GM13976 (cell line): ENCODE measurements around the gene NEIL3.

Experiments
- DNase-seq: peaks from one replicate; pipeline ENCODE4 v3.0.0; 2012; ENCODE audit warnings: low spot score
- CTCF ChIP-seq: IDR thresholded peaks from 2 replicates; pipeline ENCODE4 v1.5.1; 2012; ENCODE audit warnings: borderline replicate concordance, mild to moderate bottlenecking; ENCODE audit not compliant: insufficient read depth; ENCODE audit errors: extremely low read depth, missing control alignments, control extremely low read depth
- in situ Hi-C: fragments of 300-500 bp; cut with MboI; formaldehyde crosslinking; loops from one replicate; pipeline ENCODE4 v1.12.0; 2022; ENCODE audit warnings: low sequenced_read_pairs, mixed read lengths, inconsistent platforms; ENCODE audit not compliant: unreplicated experiment

The NEIL3 gene

DNA sequence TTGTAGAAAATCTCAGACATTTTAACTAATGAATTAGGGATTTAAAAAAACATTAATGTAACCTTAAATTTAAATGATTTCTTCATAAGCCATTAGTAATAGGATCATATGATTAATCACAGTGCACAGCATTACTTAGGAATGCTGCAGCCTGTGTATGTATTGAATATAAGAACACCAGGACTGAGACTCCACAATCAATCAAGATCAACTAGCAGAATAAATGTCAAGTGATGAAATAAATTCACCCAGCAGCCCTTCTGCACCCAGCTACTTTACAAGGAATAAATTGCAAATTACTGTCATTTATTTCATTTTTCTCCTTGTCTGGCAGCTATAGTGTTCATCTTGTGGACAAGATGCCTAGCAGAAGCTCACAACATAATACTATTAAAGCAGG is 46.5 kb downstream of the NEIL3 start:
- DNase-seq: no peak
- in situ Hi-C loops: no loop called here
- no peak for TF ChIP-seq CTCF

GRCh38 chr4:177356921-177357320 is 47.2 kb downstream of the NEIL3 start:
- in situ Hi-C loops: no loop called here
- no peak for TF ChIP-seq CTCF
- DNase-seq: no peak

DNA sequence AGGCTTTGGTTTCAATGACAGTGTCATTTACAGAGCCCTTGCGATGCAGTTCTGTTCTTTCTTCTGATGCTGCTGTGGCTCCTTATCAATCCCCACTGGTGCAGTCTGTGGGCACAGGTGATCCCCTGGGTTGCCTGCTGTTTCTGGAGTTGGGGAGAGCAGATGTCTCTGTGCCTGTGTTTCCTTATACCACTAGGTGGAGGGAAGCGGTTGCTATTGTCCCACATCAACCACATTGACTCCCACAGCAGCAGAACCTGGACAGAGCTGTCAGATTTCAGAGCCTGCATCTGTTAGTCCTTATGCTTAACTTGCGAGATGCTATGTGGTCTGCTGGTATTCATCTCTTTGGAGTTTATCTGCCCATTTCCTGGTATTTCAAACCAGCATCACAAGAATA is 57.7 kb downstream of the NEIL3 start:
- DNase-seq: no peak
- in situ Hi-C loops: no loop called here
- TF ChIP-seq CTCF: no peak

GRCh38 chr4:177369372-177369771 is 59.7 kb downstream of the NEIL3 start:
- no peak for DNase-seq
- in situ Hi-C loops: no loop called here

GRCh38 chr4:177371461-177371860 is 61.8 kb downstream of the NEIL3 start:
- TF ChIP-seq CTCF: no peak
- DNase-seq: no peak

More at GRCh38 chr4:177369372-177369771, 59.7 kb downstream of the NEIL3 start:
- no peak for TF ChIP-seq CTCF

DNA sequence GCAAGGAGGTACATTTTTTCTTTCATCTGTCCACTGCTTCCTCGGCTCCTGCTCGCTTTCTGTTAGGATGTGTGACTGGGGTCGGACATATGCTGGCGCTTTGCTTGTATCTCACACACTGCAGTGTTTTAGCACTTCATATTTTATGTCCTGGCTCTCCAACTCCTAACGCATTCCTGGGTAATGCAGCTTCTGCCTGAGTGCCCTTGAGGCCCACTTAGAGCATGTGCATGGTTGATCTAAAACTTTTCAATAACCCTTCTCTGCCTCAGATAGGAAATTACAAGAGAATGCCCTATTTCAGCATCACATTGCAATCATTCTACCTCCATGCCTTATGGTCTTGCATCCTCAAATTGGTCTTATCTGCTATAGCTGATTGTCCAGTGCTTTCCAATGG is 65.3 kb downstream of the NEIL3 start:
- TF ChIP-seq CTCF: no peak
- in situ Hi-C loops: no loop called here
- no peak for DNase-seq

More at GRCh38 chr4:177371461-177371860, 61.8 kb downstream of the NEIL3 start:
- in situ Hi-C loops: no loop called here

DNA sequence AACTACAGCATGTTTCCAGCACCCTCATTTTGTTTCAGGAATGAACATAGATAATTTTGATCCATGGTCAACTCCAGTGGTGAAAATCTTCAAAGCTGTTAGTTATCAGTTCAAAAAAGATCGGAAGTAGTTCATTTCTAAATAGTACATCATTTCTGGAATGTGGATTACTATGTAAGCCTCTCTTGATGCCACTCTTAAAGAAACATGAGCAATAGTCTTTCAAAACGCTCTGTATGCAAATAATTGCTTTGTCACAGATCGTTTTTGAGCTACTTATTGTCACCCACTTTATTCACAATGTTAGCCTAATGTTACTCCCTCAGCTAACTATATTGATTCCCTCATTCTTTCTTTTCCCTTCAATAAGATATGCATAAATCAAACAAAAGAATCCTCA is 65.7 kb downstream of the NEIL3 start:
- DNase-seq: no peak
- in situ Hi-C loops: no loop called here
- no peak for TF ChIP-seq CTCF
